Neuron (in vitro differentiated cells): ENCODE measurements around the gene UNKL.

Experiments used
- H2AFZ ChIP-seq: one replicate; pipeline ENCODE4 v1.6.1; 2013; ENCODE audit warnings: low read depth, mild to moderate bottlenecking, inconsistent platforms, low read length, moderate library complexity
- H3K27me3 ChIP-seq: one replicate; pipeline ENCODE4 v1.6.1; 2013; ENCODE audit warnings: low read length; ENCODE audit not compliant: insufficient read depth
- H3K36me3 ChIP-seq: one replicate; pipeline ENCODE4 v1.6.1; 2013; ENCODE audit warnings: low read length; ENCODE audit not compliant: insufficient read depth
- H3K4me1 ChIP-seq: one replicate; pipeline ENCODE4 v1.6.1; 2013; ENCODE audit warnings: low read length; ENCODE audit not compliant: insufficient read depth
- H3K4me3 ChIP-seq: 2 replicates; pipeline ENCODE4 v1.5.1; 2013; ENCODE audit warnings: mild to moderate bottlenecking, low read length, moderate library complexity
- H3K9me3 ChIP-seq: one replicate; pipeline ENCODE4 v1.6.1; 2013; ENCODE audit warnings: low read length

Gene UNKL

DNA sequence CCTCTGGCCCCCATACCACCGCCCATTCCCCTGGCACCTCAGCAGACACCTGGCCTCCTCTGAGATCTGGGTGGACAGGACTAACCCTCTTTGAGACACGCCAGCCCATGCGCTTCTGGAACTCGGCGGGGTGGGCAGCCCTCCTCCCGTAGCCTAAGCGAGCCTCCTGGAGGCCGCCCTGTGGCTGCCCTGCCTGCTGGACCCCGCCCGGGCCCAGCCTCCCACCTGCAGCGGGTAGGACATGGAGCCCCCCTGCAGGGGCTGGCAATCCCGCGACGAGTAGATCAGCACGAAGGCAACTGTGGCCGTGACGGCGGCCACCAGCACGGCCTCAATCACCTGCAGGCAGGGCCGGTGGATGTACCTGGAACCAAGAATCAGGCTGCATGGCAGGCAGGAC is 38.0 kb upstream of the UNKL start:
- H2AFZ ChIP-seq, result no peak overlapping the region
- no peak overlapping the region for H3K4me3 ChIP-seq
- no peaks in the 10 kb centered on the region for H3K9me3 ChIP-seq
- no peaks in the 10 kb centered on the region for H3K27me3 ChIP-seq
- H3K36me3 ChIP-seq, result peaks cover 69% of the 10 kb centered on the region
- H3K4me1 ChIP-seq, result no peaks in the 10 kb centered on the region

DNA sequence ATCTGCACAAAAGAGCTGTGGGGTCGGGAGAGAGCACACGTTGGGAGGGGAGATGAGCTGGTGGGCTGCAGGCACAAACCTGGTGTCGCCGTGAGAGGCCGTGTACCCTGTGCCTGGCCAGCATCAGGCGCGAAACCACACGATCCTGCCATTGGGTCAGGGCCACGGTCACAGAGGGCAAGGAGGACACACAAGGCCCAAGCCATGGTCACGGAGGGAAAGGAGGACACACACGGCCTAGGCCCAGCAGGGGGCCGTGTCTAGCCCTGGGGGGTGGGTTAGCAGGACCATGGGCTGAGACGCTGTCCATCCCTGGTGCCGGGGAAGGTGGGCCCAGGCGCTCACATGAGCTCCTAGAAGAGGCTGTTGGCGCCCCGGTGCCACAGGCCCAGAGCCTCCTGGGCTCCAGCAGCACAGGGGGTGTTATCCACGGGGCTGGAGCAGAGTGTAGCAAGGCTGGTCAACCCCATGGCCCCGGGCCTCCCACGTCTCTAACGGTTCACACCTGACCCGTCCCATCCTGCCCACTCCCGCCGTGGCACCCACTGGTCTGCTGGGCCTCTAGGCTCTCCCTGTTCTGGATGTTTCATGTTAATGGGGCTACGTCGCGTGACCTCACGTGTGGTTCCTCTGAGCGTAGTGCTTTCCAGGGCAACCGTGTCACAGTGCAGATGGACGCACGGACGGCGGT is 37.3 kb upstream of the UNKL start:
- no peak overlapping the region for H2AFZ ChIP-seq
- H3K27me3 ChIP-seq, result no peaks in the 10 kb centered on the region
- H3K36me3 ChIP-seq, result peaks cover 68% of the 10 kb centered on the region
- H3K4me1 ChIP-seq, result no peaks in the 10 kb centered on the region
- no peak overlapping the region for H3K4me3 ChIP-seq
- H3K9me3 ChIP-seq, result no peaks in the 10 kb centered on the region

DNA sequence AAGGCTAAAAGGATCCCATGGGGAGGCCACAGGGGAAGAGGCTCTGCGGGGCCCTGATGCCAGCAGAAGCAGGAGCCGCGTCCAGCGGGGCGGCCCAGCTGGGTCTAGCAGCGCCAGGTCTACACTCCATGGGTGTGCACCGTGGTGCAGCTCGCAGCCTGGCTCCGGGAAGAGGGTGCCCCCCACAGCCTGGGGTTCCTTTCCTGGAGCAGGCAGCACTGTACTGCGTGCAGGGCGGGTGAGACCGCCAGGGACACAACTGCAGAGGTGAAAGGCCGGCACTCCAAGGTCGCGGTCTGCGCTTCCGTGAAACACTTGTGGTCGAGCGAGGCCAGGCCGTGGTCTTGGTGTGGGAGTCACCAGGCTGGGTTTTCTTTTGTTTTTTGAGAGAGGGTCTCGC is 36.3 kb upstream of the UNKL start:
- Histone ChIP-seq H3K27me3 (no peaks in the 10 kb centered on the region), H2AFZ (no peak overlapping the region), H3K4me3 (no peak overlapping the region), H3K36me3 (peaks cover 68% of the 10 kb centered on the region), H3K9me3 (no peaks in the 10 kb centered on the region), H3K4me1 (no peaks in the 10 kb centered on the region)

DNA sequence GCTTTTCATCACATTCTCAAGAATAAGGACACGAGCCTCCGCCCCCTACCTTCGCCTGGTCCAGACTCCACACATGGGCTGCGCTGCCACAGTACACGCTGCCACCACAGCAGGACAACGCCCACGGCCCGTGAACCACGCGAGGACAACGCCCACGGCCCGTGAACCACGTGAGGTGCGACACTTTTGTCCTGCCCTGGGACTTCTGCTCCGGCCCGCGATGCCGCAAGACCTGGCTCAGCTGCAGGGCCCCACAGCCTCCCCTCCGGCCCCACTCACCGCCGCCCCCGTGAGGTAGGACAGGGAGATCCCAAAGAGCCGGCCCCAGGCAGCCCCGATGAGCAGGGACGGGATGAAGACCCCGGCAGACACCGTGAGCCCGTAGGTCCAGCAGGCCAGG is 35.7 kb upstream of the UNKL start:
- no peaks in the 10 kb centered on the region for H3K9me3 ChIP-seq
- H3K36me3 ChIP-seq, result peaks cover 65% of the 10 kb centered on the region
- H3K4me3 ChIP-seq, result no peak overlapping the region
- H3K27me3 ChIP-seq, result no peaks in the 10 kb centered on the region
- H3K4me1 ChIP-seq, result no peaks in the 10 kb centered on the region
- no peak overlapping the region for H2AFZ ChIP-seq

DNA sequence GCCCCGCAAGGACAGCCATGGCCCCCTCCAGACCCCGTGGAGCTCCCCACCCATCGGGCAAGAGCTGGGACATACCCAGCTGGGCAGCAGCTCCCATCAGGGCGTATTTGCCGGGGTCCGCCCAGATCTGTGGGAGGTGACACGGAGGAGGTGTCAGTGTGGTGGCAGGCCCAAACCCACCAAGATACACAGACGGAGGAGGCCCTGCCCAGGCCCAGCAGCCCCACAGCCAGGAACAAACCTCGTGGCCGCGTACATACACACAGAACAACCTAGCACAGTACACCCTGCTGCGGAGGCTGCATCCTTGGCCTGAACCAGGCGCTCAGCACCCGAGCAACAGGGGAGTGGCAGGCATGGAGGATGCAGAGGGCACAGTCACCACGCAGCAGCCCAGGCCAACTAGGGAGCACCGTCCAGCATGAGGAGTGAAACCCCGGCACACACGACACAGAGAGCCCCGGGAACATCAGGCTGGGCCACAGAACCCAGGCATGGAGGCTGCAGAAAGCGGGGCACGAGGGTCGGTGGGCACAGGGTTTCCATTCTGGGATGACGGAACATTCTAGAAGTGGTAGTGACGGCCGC is 34.8 kb upstream of the UNKL start:
- Histone ChIP-seq H3K36me3 (peaks cover 56% of the 10 kb centered on the region), H2AFZ (no peak overlapping the region), H3K27me3 (no peaks in the 10 kb centered on the region), H3K9me3 (no peaks in the 10 kb centered on the region), H3K4me3 (no peak overlapping the region), H3K4me1 (no peaks in the 10 kb centered on the region)

DNA sequence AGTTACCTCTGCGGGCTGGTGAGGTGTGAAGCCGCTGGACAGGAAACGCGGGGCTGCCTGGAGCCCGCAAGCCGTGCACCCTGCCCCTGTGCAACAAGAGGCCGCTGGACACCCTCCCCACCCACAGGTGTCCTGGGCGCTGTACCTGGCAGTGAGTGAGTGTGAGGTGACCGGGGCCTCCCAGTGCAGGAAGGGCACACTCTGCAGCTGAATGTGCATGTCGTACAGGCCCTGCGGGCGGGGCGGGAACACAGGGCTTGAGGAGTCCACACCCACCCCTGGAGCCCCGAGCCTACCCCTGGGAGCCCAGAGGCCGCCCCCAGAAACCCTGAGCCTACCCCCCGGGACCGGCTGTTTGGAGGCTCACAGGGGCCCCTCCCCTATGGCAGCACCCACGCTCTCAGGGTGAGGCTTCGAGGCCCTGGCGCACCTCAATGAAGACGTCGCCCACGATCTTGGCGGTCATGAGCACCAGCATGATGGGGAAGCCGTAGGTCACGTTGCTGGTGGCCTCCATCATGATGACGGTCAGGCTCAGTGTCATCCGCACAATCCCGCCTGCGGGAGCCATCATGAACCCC is 34.1 kb upstream of the UNKL start:
- no peaks in the 10 kb centered on the region for H3K27me3 ChIP-seq
- no peak overlapping the region for H2AFZ ChIP-seq
- no peaks in the 10 kb centered on the region for H3K9me3 ChIP-seq
- no peak overlapping the region for H3K4me3 ChIP-seq
- no peaks in the 10 kb centered on the region for H3K4me1 ChIP-seq
- H3K36me3 ChIP-seq, result peaks cover 50% of the 10 kb centered on the region

DNA sequence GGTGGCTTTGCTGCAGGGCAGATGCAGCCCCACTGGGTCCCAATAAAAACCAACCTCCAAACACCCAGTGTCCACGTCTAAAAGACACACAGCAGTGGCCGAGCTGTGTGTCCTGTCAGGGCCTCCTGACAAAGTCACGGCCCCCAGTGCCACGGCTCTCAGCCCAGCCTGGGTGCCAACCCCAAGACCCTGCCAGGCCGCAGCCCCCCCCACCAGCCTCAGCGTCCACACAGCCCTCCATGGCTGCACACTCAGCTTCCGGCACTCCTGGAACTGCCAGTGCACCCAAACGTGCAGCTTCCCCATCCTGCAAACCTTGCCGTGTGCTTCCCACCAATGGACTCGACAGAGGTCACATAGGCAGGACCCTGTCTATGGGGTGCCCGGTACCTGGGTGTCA is 33.5 kb upstream of the UNKL start:
- Histone ChIP-seq H2AFZ (no peak overlapping the region), H3K4me1 (no peaks in the 10 kb centered on the region), H3K9me3 (no peaks in the 10 kb centered on the region), H3K27me3 (no peaks in the 10 kb centered on the region), H3K36me3 (peaks cover 47% of the 10 kb centered on the region), H3K4me3 (no peak overlapping the region)

DNA sequence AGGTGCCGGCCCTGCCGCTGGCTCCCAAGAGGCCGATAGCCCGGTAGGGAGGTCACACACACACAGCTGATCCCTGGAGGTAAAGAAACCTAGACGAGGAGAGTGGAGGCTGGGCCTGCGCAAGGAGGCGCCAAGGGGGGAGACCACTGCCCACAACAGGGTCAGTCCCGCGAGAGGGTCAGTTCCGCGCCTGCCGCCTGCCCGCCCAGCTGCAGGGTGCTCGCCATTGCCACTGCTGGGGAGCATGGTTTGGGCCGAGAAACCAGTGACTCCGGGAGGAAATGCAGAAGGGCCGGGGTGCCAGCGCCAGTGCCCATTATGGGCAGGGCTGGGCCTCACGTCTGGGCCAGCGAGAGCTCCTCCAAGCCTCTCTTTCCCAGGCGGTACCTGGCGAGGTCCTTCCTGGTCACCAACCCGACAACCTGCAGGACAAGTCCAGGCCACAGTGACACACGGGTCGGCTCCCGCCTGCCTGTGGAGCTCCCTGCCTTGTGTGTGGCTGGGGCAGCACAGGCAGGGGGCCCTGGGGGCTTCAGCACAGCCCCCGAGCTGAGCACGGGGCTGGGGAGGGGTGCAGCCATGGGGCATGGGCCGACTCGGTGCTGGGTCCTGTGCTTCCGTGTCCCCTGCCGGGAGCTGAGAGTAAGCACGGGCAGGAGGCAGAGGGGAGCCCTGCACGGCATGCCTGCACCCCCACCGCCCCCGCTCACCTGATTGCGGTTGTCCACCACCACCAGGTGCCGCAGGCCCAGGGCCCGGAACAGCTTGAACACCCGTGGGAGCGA is 32.0 kb upstream of the UNKL start:
- H3K9me3 ChIP-seq, result no peaks in the 10 kb centered on the region
- peaks cover 39% of the 10 kb centered on the region for H3K36me3 ChIP-seq
- H3K4me3 ChIP-seq, result no peak overlapping the region
- H3K27me3 ChIP-seq, result no peaks in the 10 kb centered on the region
- H3K4me1 ChIP-seq, result no peaks in the 10 kb centered on the region
- no peak overlapping the region for H2AFZ ChIP-seq

DNA sequence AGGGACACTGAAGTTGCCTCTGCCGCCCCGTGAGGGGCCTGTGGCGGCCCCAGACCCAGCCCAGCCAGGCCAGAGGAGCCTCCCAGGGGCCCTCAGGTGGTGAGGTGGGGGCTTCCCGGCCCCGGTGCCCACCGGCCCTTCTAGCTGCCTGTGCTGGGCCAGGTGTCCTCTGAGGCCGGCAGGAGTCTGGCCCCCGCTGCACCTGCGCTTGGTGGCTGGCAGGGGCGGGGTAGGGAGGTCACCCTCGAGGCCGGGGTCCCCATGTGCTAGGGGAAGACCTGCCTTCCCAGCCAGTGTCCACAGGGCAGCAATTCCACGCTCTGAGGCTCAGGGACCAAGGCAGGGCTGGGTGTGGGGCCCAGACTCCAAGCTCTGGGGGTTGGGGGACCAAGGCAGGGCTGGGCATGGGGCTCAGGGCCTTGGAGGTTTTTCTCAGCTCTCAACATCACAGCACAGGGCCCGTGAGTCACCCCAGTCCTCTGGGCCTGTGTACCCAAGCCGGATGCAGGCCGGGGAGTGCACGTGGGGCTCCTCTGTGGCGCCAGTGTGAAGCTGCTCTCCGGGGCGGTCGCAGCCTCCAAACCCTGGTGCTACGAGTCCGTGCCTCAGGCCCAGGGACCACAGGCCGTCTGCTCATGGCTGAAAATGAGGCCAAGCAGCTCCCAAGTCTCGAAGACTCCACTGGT is 31.2 kb upstream of the UNKL start:
- H3K4me1 ChIP-seq, result no peaks in the 10 kb centered on the region
- no peaks in the 10 kb centered on the region for H3K9me3 ChIP-seq
- H3K36me3 ChIP-seq, result peaks cover 32% of the 10 kb centered on the region
- no peaks in the 10 kb centered on the region for H3K27me3 ChIP-seq
- no peak overlapping the region for H2AFZ ChIP-seq
- H3K4me3 ChIP-seq, result no peak overlapping the region

DNA sequence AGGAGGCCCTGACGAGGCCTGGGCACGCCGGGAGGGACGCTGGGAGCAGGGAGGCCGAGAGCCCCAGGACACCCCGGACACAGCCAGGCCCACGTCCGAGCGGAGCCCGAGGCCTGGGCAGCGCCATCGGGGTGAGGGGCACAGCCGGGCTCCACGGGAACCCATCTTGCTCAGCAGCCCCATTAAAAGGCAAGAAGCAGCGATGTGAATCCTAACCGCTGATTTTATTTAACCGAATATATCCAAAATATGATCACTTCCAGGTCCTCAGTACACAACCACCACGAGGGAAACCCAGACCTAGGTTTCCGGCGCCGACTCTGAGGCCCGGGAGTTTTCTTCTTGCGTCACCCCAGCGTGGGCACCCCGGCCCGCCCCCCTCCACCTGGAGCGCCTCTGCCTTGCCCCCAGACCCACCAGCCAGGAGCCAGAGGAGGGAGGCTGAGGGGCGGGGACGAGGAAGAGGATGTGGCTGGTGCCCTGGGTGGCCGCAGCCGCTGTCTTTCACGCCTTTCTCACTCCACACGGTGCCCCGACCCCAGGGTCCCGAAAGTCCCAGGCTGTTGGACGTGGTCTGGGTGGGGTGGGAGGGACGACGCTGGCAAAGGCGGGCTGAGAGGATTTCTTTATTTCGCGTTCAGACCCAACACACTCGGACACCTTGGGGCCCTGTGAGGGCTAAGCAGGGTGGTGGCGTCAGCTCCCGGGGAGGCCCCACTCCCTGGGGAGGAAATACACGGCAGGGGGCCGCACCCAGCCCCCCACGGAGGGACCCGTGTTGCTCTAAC is 30.4 kb upstream of the UNKL start:
- peaks cover 29% of the 10 kb centered on the region for H3K36me3 ChIP-seq
- no peaks in the 10 kb centered on the region for H3K4me1 ChIP-seq
- no peak overlapping the region for H2AFZ ChIP-seq
- H3K4me3 ChIP-seq, result no peak overlapping the region
- no peaks in the 10 kb centered on the region for H3K9me3 ChIP-seq
- H3K27me3 ChIP-seq, result no peaks in the 10 kb centered on the region

DNA sequence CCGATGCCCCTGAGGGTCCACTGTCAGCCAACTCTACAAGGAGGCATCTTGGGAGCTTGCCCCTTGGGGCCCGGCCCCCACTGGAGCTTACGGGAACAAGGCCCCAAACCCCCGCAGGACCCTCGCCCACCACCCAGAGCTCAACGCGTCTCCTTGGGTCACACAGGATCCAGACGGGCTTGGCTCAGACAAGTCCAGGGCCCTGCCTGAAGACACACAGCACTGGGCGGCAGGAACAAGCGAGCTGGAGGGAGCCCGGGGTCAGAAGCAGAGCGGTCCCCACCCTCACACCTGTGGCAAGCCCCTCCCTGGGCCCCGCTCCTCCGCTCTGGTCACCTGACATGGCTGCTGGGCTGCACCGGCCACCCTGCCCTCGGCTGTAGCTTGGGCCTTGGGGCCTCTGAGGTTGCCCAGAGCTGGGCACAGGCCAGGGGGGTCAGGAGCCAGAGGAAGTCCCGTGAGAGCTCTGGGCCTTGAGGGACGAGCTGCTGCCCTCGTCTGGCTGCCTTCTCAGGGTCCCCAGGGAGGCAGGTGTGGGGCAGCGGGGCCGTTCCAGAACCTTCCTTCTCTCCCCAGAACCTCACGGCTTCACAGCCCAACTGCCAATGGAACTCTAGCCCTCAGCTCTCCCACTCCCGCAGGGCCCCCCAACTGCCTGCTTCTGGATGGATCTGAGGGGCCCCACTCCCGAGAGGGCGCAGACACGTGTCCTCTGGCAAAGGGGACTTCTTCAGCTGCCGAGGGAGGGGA is 29.7 kb upstream of the UNKL start, which contains the start of gene CCDC154:
Gene CCDC154 (minus strand): TSS at position 577 of the 750 bp plus-strand sequence. CDS start 234 bp downstream, at position 343.
- H3K27me3 ChIP-seq, result no peaks in the 10 kb centered on the region
- peaks cover 26% of the 10 kb centered on the region for H3K36me3 ChIP-seq
- no peak within 1 kb of the TSS for H3K4me3 ChIP-seq
- no peaks in the 10 kb centered on the region for H3K4me1 ChIP-seq
- H3K9me3 ChIP-seq, result no peaks in the 10 kb centered on the region
- no peak within 1 kb of the TSS for H2AFZ ChIP-seq
